WERI-Rb-1 (cell line): ENCODE data around the gene STON1.

Experiments used
- DNase-seq: peaks from one replicate; pipeline ENCODE4 v3.0.0-alpha.2; 2020
- H3K27ac ChIP-seq: fragments of 250-450 bp; sonication (Bioruptor Pico); 2 replicates; pipeline ENCODE4 v1.5.1; 2020; ENCODE audit warnings: mild to moderate bottlenecking, moderate library complexity
- H3K27me3 ChIP-seq: fragments of 250-450 bp; sonication (Bioruptor Pico); 2 replicates; pipeline ENCODE4 v1.5.1; 2021; ENCODE audit warnings: mild to moderate bottlenecking, low read depth, moderate library complexity; ENCODE audit not compliant: insufficient read depth, severe bottlenecking
- H3K36me3 ChIP-seq: fragments of 250-450 bp; sonication (Bioruptor Pico); 2 replicates; pipeline ENCODE4 v1.5.1; 2020; ENCODE audit warnings: mild to moderate bottlenecking, moderate library complexity
- H3K4me3 ChIP-seq: 2 replicates; pipeline ENCODE4 v1.5.1; 2011; ENCODE audit warnings: low read depth, mild to moderate bottlenecking, control low read depth, low read length
- H3K9me3 ChIP-seq: fragments of 250-450 bp; sonication (Bioruptor Pico); 2 replicates; pipeline ENCODE4 v1.5.1; 2021; ENCODE audit warnings: mild to moderate bottlenecking, moderate library complexity; ENCODE audit not compliant: severe bottlenecking
- TF ChIP-seq, protein P1 (sequence below): IDR thresholded peaks from 2 replicates; pipeline ENCODE4 v1.5.1; 2011; ENCODE audit warnings: low read depth, mild to moderate bottlenecking, control low read depth, inconsistent platforms, low read length

Gene STON1

GRCh38 chr2:48508461-48509124 lies 21.4 kb upstream of the STON1 start:
- H3K4me3 ChIP-seq = no peak overlapping the region
- peak; percentile 55 for DNase-seq

GRCh38 chr2:48510329-48510728 lies 19.6 kb upstream of the STON1 start:
- no peak overlapping the region for H3K4me3 ChIP-seq
- TF ChIP-seq, protein P1, sequence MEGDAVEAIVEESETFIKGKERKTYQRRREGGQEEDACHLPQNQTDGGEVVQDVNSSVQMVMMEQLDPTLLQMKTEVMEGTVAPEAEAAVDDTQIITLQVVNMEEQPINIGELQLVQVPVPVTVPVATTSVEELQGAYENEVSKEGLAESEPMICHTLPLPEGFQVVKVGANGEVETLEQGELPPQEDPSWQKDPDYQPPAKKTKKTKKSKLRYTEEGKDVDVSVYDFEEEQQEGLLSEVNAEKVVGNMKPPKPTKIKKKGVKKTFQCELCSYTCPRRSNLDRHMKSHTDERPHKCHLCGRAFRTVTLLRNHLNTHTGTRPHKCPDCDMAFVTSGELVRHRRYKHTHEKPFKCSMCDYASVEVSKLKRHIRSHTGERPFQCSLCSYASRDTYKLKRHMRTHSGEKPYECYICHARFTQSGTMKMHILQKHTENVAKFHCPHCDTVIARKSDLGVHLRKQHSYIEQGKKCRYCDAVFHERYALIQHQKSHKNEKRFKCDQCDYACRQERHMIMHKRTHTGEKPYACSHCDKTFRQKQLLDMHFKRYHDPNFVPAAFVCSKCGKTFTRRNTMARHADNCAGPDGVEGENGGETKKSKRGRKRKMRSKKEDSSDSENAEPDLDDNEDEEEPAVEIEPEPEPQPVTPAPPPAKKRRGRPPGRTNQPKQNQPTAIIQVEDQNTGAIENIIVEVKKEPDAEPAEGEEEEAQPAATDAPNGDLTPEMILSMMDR = no peak
- H3K27me3 ChIP-seq = no peaks in the 10 kb centered on the region
- H3K27ac ChIP-seq = no peak overlapping the region
- peaks cover 47% of the 10 kb centered on the region for H3K36me3 ChIP-seq
- H3K9me3 ChIP-seq = no peaks in the 10 kb centered on the region
- DNase-seq = no peak

More at GRCh38 chr2:48508461-48509124, 21.4 kb upstream of the STON1 start:
- TF ChIP-seq, protein P1 = no peak
- Histone ChIP-seq H3K27ac (peak overlapping the region; percentile 58), H3K36me3 (peaks cover 40% of the 10 kb centered on the region), H3K9me3 (no peaks in the 10 kb centered on the region), H3K27me3 (no peaks in the 10 kb centered on the region)

- TF ChIP-seq, protein P1 = no peak
- Histone ChIP-seq H3K4me3 (no peak overlapping the region), H3K9me3 (no peaks in the 10 kb centered on the region), H3K27ac (no peak overlapping the region), H3K27me3 (no peaks in the 10 kb centered on the region), H3K36me3 (peaks cover 52% of the 10 kb centered on the region)
- DNase-seq = no peak
Measured at GRCh38 chr2:48511849-48512470, 18.0 kb upstream of the STON1 start.

- H3K4me3 ChIP-seq = no peak overlapping the region
- H3K27me3 ChIP-seq = no peaks in the 10 kb centered on the region
- TF ChIP-seq, protein P1 = no peak
- peaks cover 56% of the 10 kb centered on the region for H3K36me3 ChIP-seq
- no peak for DNase-seq
- H3K27ac ChIP-seq = no peak overlapping the region
- no peaks in the 10 kb centered on the region for H3K9me3 ChIP-seq
Measured at GRCh38 chr2:48512571-48512970, 17.4 kb upstream of the STON1 start.

- Histone ChIP-seq H3K27ac (no peak overlapping the region), H3K27me3 (no peaks in the 10 kb centered on the region), H3K9me3 (no peaks in the 10 kb centered on the region), H3K36me3 (peaks cover 66% of the 10 kb centered on the region), H3K4me3 (no peak overlapping the region)
- TF ChIP-seq, protein P1 = no peak
- DNase-seq = no peak
Measured at GRCh38 chr2:48514348-48515003, 15.5 kb upstream of the STON1 start.
